OCI-LY7 (cell line): Measurements from ENCODE around the gene ZC3H12D.

ENCODE experiments used
- CTCF ChIP-seq: fragments of 200-600 bp; sonication (generic); conservative IDR thresholded peaks from 2 replicates; pipeline ENCODE4 v1.5.1; 2014; ENCODE audit warnings: mild to moderate bottlenecking, antibody characterized with exemption, low read length, moderate library complexity, mixed read lengths
- EZH2phosphoT487 ChIP-seq: fragments of 200-600 bp; sonication (generic); IDR thresholded peaks from 2 replicates; pipeline ENCODE4 v1.6.1; 2018; ENCODE audit warnings: low read depth, borderline replicate concordance, mild to moderate bottlenecking, mixed run types, antibody characterized with exemption, low read length, moderate library complexity, mixed read lengths

- TF ChIP-seq CTCF = no peak
- no peak for TF ChIP-seq EZH2phosphoT487
These were observed 26.6 kb downstream of the ZC3H12D start for GRCh38 chr6:149458196-149458595.
